Middle frontal gyrus (tissue), 1 donor: ENCODE data around the gene FRA10AC1.

Experiments used
- DNase-seq: peaks from one replicate; pipeline ENCODE4 v3.0.0-alpha.2; 2015; ENCODE audit warnings: low spot score; ENCODE audit errors: extremely low spot score

FRA10AC1 gene

DNA sequence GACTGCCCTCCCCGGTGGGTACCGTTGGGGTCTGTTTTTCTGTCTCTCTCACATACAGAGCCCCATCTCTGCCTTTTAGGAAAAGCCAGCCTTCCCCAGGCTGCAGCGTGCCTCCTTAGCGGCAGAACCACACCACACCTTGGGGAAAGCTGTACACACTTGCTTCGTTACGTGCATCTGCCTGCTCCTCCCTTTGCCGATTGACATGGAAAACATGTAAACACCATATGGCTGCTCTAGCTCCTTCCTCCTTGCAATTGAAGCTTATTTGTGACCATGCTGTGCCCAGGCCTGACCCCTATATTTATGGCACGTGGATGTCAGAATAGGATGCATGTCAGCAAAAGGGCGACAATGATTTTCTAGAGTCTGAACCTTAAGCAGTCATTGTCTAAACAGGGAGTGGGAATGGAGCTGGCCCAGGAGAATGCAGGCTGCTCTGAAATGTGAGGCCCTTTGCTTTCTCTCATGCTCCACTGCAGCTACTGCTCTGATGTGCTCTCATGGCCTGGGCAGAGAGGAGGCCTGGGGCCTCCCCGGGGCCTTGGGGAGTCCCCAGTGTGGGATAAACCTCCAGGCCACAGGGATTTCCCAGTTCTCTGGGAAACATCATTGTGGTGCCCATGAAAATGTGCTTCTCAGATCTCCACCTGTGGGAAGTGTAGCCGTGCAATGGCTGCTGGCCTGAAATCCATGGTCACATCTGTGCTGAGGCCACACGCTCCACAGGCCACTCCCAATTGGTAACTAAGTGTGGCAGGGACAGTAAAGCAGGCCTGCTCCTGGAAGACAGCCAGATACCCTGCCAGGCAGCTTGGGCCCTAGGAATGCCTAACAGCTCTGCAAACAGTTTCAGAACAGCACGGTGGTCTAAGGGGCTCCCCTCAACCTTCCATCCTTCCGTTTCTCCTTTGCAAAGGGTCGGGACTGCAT is 71.5 kb downstream of the FRA10AC1 start:
- DNase-seq = no peak

GRCh38 chr10:93629647-93630305 is 72.6 kb downstream of the FRA10AC1 start:
- no peak for DNase-seq

DNA sequence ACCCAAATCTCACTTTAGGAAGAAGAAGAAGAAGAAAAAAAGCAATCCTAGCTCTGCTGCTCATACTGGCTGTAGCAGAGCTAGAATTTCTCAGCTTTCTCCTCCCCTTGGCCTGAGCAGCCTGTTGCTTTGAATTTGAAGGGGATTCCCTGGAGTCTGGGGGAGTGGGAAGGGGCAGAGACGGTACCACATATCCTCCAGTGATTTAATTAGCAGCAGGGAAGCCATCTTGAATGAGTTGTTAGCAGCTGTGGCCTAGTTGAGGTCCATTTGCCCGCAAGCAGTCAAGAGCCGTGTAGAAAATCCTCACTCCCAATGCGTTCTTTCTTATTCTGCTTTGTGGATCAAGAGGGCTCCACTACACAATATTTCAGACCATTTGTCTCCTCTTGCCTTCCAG is 73.5 kb downstream of the FRA10AC1 start:
- no peak for DNase-seq

- no peak for DNase-seq
Observed at GRCh38 chr10:93622942-93623341, 79.5 kb downstream of the FRA10AC1 start.

DNA sequence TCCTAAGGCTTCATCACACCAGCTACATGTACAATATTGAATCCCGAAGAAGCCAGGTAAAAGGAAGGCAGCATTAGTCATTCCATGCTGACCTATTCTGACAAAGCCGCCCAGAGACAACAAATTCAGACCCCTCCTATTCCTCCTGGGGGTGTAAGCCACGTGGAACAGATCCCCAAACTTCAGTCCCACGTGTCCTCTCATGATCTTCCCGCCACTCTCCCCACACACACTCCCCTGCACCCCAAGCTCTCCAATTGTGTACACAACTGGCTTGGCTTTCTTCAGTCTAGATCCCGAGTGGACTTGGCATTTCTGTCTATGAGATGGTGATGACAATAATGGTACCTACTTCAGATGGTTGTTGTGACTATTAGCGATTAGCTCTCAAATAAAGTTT is 81.5 kb downstream of the FRA10AC1 start:
- no peak for DNase-seq
